Liver (tissue), 9 donors: ENCODE data around the gene PFDN2. TPM values are rescaled to one million over a fixed set of nuclear protein-coding genes. Genes with fewer than 3 reads are reported as not detected.

ENCODE experiments used
- DNase-seq: peaks from one replicate; pipeline ENCODE4 v3.0.0-alpha.2; 2017; ENCODE audit warnings: low spot score
- H3K27ac ChIP-seq, 2 donors: one replicate each; pipeline ENCODE4 v1.7.0; 2013; ENCODE audit warnings: inconsistent platforms in 2 of 2, low read length in 2 of 2, control low read depth in 1 of 2, low read depth in 1 of 2, mild to moderate bottlenecking in 1 of 2
- H3K27me3 ChIP-seq, 4 donors: one replicate each; pipeline versions ENCODE4 v1.6.1 to v1.7.0; 2013; ENCODE audit warnings: low read length in 3 of 4, inconsistent platforms in 1 of 4, mild to moderate bottlenecking in 1 of 4, moderate library complexity in 1 of 4; ENCODE audit not compliant: control insufficient read depth in 4 of 4, insufficient read depth in 4 of 4
- H3K36me3 ChIP-seq, 4 donors: one replicate each; pipeline versions ENCODE4 v1.6.1 to v1.7.0; 2013; ENCODE audit warnings: low read length in 3 of 4, mild to moderate bottlenecking in 3 of 4, low read depth in 1 of 4, moderate library complexity in 1 of 4; ENCODE audit not compliant: control insufficient read depth in 4 of 4, insufficient read depth in 3 of 4
- H3K4me1 ChIP-seq, 4 donors: one replicate each; pipeline versions ENCODE4 v1.6.1 to v1.7.0; 2013; ENCODE audit warnings: low read length in 3 of 4, mild to moderate bottlenecking in 3 of 4, moderate library complexity in 1 of 4; ENCODE audit not compliant: control insufficient read depth in 4 of 4, insufficient read depth in 4 of 4
- H3K4me3 ChIP-seq, 3 donors: one replicate each; pipeline versions ENCODE4 v1.6.1 to v1.7.0; 2013; ENCODE audit warnings: low read length in 3 of 3, control low read depth in 1 of 3, low read depth in 1 of 3, mild to moderate bottlenecking in 1 of 3
- H3K9ac ChIP-seq, 2 donors: one replicate each; pipeline ENCODE4 v1.7.0; 2013; ENCODE audit warnings: low read length in 2 of 2, mild to moderate bottlenecking in 2 of 2, moderate library complexity in 2 of 2, control low read depth in 1 of 2, low read depth in 1 of 2
- H3K9me3 ChIP-seq, 4 donors: one replicate each; pipeline versions ENCODE4 v1.6.1 to v1.7.0; 2013; ENCODE audit warnings: low read length in 3 of 4; ENCODE audit not compliant: control insufficient read depth in 4 of 4
- EGR1 ChIP-seq, 2 donors: IDR thresholded peaks; 2 replicates each; pipeline ENCODE4 v1.6.1; 2016 to 2018; ENCODE audit warnings: antibody characterized with exemption in 2 of 2, low read depth in 2 of 2
- GABPA ChIP-seq, 2 donors: IDR thresholded peaks in 1 of 2; conservative IDR thresholded peaks in 1 of 2; 2 replicates each; pipeline ENCODE4 v1.6.1; 2016; ENCODE audit warnings: antibody characterized with exemption in 2 of 2, mild to moderate bottlenecking in 1 of 2, moderate library complexity in 1 of 2
- HNF4A ChIP-seq, 2 donors: conservative IDR thresholded peaks; 2 replicates each; pipeline ENCODE4 v1.6.1; 2016; ENCODE audit warnings: antibody characterized with exemption in 2 of 2, mild to moderate bottlenecking in 2 of 2
- HNF4G ChIP-seq: IDR thresholded peaks from 2 replicates; pipeline ENCODE4 v1.6.1; 2016; ENCODE audit warnings: antibody characterized with exemption
- RAD21 ChIP-seq, 2 donors: IDR thresholded peaks; 2 replicates each; pipeline ENCODE4 v1.6.1; 2016; ENCODE audit warnings: antibody characterized with exemption in 2 of 2, mild to moderate bottlenecking in 2 of 2
- RXRA ChIP-seq, 2 donors: IDR thresholded peaks; 2 replicates each; pipeline ENCODE4 v1.6.1; 2017 to 2018; ENCODE audit warnings: antibody characterized with exemption in 2 of 2, mild to moderate bottlenecking in 1 of 2
- SP1 ChIP-seq: IDR thresholded peaks from 2 replicates; pipeline ENCODE4 v1.6.1; 2018; ENCODE audit warnings: antibody characterized with exemption, mild to moderate bottlenecking
- YY1 ChIP-seq: IDR thresholded peaks from 2 replicates; pipeline ENCODE4 v1.6.1; 2016; ENCODE audit warnings: antibody characterized with exemption, mild to moderate bottlenecking
- WGBS: extraction: QIAGEN DNeasy Blood & Tissue Kit; methylation state at CpG from one replicate; pipeline ENCODE4 v1.1.7; 2013; 5-methylcytosine and 5-hydroxymethylcytosine counted together
- polyA plus RNA-seq, 2 donors: library from polyadenylated mRNA; stranded (reverse) in 1 of 2; unstranded in 1 of 2; fragments of 200-250 nt in 1 of 2; fragments of >200 nt in 1 of 2; fragmentation: Nextera tagmentation in 1 of 2; extraction: Ambion mirVana in 1 of 2; gene quantifications; one replicate each; pipeline versions ENCODE4 v1.2.1 to v1.2.3, GENCODE V29; 2013 to 2015
- total RNA-seq, 2 donors: library from RNA; depleted of rRNA; stranded (reverse); fragments of >200 nt; gene quantifications; one replicate each; pipeline ENCODE4 v1.2.3, GENCODE V29; 2014
- TF ChIP-seq, protein P1 (sequence below): fragments of 150-350 bp; IDR thresholded peaks from 2 replicates; pipeline ENCODE4 v1.5.1; 2017; ENCODE audit warnings: improper control_type of control experiment, low read depth, low read length; ENCODE audit not compliant: missing input control
- TF ChIP-seq, protein P2 (sequence below): IDR thresholded peaks from 2 replicates; pipeline ENCODE4 v1.6.1; 2016; ENCODE audit warnings: antibody characterized with exemption, mild to moderate bottlenecking
- TF ChIP-seq, protein P3 (sequence below): IDR thresholded peaks from 2 replicates; pipeline ENCODE4 v1.6.1; 2016; ENCODE audit warnings: antibody characterized with exemption
- TF ChIP-seq, protein P4 (sequence below): IDR thresholded peaks from 2 replicates; pipeline ENCODE4 v1.6.1; 2016; ENCODE audit warnings: antibody characterized with exemption
- donor health status: healthy.
- donor health status: healthy.
- donor health status: healthy.
- donor health status: healthy.
- donor health status: healthy.

PFDN2 gene
- total and polyA plus RNA-seq, 4 donors, result 12.4 to 61.9 (median 34.0) TPM

DNA sequence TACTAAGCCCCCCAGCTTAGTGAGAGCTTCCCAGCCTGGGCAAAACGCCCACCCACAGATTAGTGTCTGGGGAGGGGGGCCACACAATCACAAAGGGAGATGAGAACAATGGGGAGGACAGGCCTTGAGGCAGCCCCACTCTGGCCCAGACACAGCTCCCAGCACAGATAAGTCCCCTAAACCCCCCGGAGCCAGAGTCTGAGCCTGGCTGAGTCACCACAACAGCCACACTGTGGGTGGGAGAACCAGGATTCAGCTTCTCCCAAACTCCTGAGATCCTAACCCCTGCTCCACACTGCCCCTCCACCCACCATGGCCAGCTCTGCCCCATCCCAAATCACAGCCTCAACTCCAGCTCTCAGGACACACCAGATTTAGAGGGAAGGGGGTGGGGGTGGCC lies 32.7 kb downstream of the PFDN2 start:
- DNase-seq, result no peak
- no peak for TF ChIP-seq RAD21 (IDR thresholded peaks at IDR 0.05)
- TF ChIP-seq, protein P1, sequence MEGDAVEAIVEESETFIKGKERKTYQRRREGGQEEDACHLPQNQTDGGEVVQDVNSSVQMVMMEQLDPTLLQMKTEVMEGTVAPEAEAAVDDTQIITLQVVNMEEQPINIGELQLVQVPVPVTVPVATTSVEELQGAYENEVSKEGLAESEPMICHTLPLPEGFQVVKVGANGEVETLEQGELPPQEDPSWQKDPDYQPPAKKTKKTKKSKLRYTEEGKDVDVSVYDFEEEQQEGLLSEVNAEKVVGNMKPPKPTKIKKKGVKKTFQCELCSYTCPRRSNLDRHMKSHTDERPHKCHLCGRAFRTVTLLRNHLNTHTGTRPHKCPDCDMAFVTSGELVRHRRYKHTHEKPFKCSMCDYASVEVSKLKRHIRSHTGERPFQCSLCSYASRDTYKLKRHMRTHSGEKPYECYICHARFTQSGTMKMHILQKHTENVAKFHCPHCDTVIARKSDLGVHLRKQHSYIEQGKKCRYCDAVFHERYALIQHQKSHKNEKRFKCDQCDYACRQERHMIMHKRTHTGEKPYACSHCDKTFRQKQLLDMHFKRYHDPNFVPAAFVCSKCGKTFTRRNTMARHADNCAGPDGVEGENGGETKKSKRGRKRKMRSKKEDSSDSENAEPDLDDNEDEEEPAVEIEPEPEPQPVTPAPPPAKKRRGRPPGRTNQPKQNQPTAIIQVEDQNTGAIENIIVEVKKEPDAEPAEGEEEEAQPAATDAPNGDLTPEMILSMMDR, result no peak
- Histone ChIP-seq H3K27me3 (no peaks in the 10 kb centered on the region), H3K27ac (no peak overlapping the region), H3K36me3 (no peaks in the 10 kb centered on the region), H3K9me3 (no peaks in the 10 kb centered on the region), H3K4me1 (peaks cover 0 to 1% (median 0%) of the 10 kb centered on the region in 4 donors), H3K9ac (no peak overlapping the region), H3K4me3 (no peak overlapping the region)
- WGBS, result 82% methylated on average over 2 of the region's 2 CpGs

DNA sequence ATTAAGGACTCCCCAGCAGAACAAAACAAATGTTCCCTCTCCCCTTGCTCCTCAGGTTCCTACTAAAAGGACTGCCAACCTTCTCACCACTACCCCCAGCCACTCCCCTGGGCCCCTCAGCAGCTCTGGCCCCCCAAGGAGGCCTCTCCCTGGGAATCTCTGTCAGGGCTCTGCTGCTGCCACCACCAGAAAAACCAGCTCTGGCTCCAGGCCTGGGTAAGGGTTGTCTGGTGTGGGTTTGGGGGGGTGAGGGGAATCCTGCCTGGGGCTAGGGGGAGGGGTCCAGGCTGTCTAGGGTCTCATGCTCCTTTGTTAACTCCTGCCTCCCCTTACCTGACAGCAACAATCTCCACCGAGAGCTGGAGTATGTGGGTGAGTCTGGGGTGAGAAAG lies 33.2 kb downstream of the PFDN2 start:
- 100% methylated on average over 1 of the region's 1 CpG for WGBS
- no peaks in the 10 kb centered on the region for H3K36me3 ChIP-seq
- TF ChIP-seq RXRA (IDR thresholded peaks at IDR 0.05), result no peak
- TF ChIP-seq SP1, result no peak
- TF ChIP-seq, protein P2, sequence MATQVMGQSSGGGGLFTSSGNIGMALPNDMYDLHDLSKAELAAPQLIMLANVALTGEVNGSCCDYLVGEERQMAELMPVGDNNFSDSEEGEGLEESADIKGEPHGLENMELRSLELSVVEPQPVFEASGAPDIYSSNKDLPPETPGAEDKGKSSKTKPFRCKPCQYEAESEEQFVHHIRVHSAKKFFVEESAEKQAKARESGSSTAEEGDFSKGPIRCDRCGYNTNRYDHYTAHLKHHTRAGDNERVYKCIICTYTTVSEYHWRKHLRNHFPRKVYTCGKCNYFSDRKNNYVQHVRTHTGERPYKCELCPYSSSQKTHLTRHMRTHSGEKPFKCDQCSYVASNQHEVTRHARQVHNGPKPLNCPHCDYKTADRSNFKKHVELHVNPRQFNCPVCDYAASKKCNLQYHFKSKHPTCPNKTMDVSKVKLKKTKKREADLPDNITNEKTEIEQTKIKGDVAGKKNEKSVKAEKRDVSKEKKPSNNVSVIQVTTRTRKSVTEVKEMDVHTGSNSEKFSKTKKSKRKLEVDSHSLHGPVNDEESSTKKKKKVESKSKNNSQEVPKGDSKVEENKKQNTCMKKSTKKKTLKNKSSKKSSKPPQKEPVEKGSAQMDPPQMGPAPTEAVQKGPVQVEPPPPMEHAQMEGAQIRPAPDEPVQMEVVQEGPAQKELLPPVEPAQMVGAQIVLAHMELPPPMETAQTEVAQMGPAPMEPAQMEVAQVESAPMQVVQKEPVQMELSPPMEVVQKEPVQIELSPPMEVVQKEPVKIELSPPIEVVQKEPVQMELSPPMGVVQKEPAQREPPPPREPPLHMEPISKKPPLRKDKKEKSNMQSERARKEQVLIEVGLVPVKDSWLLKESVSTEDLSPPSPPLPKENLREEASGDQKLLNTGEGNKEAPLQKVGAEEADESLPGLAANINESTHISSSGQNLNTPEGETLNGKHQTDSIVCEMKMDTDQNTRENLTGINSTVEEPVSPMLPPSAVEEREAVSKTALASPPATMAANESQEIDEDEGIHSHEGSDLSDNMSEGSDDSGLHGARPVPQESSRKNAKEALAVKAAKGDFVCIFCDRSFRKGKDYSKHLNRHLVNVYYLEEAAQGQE, result no peak
- no peak for TF ChIP-seq YY1
- no peak for TF ChIP-seq HNF4A (conservative IDR thresholded peaks at IDR 0.05)
- H3K27ac ChIP-seq, result no peak overlapping the region
- H3K9me3 ChIP-seq, result no peaks in the 10 kb centered on the region
- H3K4me3 ChIP-seq, result no peak overlapping the region
- no peak for DNase-seq
- no peaks in the 10 kb centered on the region for H3K27me3 ChIP-seq
- peaks cover 0 to 1% (median 0%) of the 10 kb centered on the region in 4 donors for H3K4me1 ChIP-seq
- no peak overlapping the region for H3K9ac ChIP-seq

DNA sequence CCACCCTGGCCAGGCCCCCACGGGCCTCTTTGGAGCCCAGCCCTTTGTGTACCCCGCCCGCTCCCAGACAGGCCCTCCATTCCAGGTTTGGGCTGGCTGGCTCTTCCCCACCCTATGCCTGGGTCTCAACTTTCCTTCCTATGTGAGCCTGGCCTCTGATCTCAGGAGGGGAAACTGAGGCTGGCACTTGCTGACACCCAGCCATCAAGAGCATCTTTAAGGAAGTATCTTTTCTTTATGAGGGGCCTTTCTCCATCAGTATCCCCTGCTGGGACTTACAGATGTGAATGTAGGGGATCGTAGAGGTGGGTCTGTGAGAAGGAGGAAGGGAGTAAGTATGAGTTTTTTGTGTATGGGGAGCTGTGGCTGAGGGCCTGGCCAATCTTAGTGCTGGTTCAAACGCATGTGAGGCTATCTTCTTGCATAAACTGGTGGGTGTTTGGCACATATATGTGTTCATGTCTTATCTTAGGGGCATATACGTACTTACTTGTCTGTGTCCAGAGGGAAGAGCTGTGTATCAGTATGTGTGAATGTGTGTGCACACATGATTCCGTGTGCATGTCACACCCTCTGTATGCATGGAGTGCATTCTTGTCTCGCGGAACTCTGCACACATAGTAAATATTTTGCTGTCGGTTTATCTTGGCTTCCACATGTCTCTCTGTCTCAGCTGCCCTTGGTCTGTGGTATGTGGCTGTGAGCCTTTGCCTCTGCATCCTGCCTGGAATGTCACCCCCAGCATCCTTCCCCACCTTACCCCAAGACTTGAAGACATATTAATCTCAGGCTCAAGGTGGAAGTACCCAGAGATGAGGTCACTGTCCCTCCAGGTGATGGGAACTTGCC lies 33.9 kb downstream of the PFDN2 start:
- no peak for DNase-seq
- H3K27ac ChIP-seq, result no peak overlapping the region
- no peaks in the 10 kb centered on the region for H3K9me3 ChIP-seq
- no peak overlapping the region for H3K4me3 ChIP-seq
- H3K9ac ChIP-seq, result no peak overlapping the region
- H3K27me3 ChIP-seq, result no peaks in the 10 kb centered on the region
- no peaks in the 10 kb centered on the region for H3K4me1 ChIP-seq
- WGBS, result 82% methylated on average over 10 of the region's 10 CpGs
- no peaks in the 10 kb centered on the region for H3K36me3 ChIP-seq
- TF ChIP-seq, protein P3, sequence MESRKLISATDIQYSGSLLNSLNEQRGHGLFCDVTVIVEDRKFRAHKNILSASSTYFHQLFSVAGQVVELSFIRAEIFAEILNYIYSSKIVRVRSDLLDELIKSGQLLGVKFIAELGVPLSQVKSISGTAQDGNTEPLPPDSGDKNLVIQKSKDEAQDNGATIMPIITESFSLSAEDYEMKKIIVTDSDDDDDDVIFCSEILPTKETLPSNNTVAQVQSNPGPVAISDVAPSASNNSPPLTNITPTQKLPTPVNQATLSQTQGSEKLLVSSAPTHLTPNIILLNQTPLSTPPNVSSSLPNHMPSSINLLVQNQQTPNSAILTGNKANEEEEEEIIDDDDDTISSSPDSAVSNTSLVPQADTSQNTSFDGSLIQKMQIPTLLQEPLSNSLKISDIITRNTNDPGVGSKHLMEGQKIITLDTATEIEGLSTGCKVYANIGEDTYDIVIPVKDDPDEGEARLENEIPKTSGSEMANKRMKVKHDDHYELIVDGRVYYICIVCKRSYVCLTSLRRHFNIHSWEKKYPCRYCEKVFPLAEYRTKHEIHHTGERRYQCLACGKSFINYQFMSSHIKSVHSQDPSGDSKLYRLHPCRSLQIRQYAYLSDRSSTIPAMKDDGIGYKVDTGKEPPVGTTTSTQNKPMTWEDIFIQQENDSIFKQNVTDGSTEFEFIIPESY, result no peak
- TF ChIP-seq YY1 (no peak), EGR1 (IDR thresholded peaks at IDR 0.05; ENCODE audit: low read depth in 2 of 2) (no peak), HNF4G (no peak), SP1 (no peak), RAD21 (IDR thresholded peaks at IDR 0.05) (no peak), GABPA (IDR thresholded peaks at IDR 0.05 in 1 of 2, conservative IDR thresholded peaks at IDR 0.05 in 1 of 2) (no peak)
- TF ChIP-seq, protein P2, result no peak
- TF ChIP-seq, protein P4, sequence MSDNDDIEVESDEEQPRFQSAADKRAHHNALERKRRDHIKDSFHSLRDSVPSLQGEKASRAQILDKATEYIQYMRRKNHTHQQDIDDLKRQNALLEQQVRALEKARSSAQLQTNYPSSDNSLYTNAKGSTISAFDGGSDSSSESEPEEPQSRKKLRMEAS, result no peak
